Chondrocyte (in vitro differentiated cells): Measurements from ENCODE around the gene CBX6. TPM values are rescaled to one million over a fixed set of nuclear protein-coding genes. Genes with fewer than 3 reads are reported as not detected.
A peak's percentile ranks its signal among the peaks of the same experiment; 100 is the strongest.

Experiments used
- DNase-seq: peaks from one replicate; pipeline ENCODE4 v3.0.0; 2021; ENCODE audit warnings: mixed read lengths, low spot score
- H3K27ac Mint-ChIP-seq: one replicate; pipeline ENCODE4 v1.8.0; 2021; ENCODE audit warnings: mild to moderate bottlenecking, moderate library complexity, mixed read lengths; ENCODE audit not compliant: unreplicated experiment
- H3K27me3 Mint-ChIP-seq: 2 replicates; pipeline ENCODE4 v1.8.0; 2021; ENCODE audit warnings: low read depth, mixed read lengths
- H3K36me3 Mint-ChIP-seq: 2 replicates; pipeline ENCODE4 v1.8.0; 2021; ENCODE audit warnings: low read depth, mixed read lengths
- H3K4me1 Mint-ChIP-seq: 2 replicates; pipeline ENCODE4 v1.8.0; 2021; ENCODE audit warnings: low read depth, mild to moderate bottlenecking, mixed read lengths
- H3K4me3 Mint-ChIP-seq: one replicate; pipeline ENCODE4 v1.8.0; 2021; ENCODE audit warnings: mild to moderate bottlenecking, moderate library complexity, mixed read lengths; ENCODE audit not compliant: unreplicated experiment
- H3K9me3 Mint-ChIP-seq: 2 replicates; pipeline ENCODE4 v1.8.0; 2021; ENCODE audit warnings: low read depth, mixed read lengths
- long read RNA-seq: library from polyadenylated mRNA; stranded (forward); transcript quantifications from one replicate; pipeline ENCODE4 v2.0.0, GENCODE V29; 2021
- total RNA-seq: library from RNA; stranded (reverse); gene quantifications from 3 replicates; pipeline ENCODE4 v1.2.1, GENCODE V29; 2021
- TF ChIP-seq, protein P1 (sequence below): fragments of 200-600 bp; sonication (generic); IDR thresholded peaks from 2 replicates; pipeline ENCODE4 v1.5.0; 2021; ENCODE audit warnings: antibody characterized with exemption, mild to moderate bottlenecking, moderate library complexity

The CBX6 gene
- total RNA-seq = 80.1 to 110 TPM (median 82.9 TPM) in 3 replicates
- long read RNA-seq, full-length matches to known transcripts = 36 of 61 reads
- long read RNA-seq, partial matches to known transcripts = 1 of 61 reads
- long read RNA-seq, other reads (novel, unspliced or antisense) = 24 of 61 reads

DNA sequence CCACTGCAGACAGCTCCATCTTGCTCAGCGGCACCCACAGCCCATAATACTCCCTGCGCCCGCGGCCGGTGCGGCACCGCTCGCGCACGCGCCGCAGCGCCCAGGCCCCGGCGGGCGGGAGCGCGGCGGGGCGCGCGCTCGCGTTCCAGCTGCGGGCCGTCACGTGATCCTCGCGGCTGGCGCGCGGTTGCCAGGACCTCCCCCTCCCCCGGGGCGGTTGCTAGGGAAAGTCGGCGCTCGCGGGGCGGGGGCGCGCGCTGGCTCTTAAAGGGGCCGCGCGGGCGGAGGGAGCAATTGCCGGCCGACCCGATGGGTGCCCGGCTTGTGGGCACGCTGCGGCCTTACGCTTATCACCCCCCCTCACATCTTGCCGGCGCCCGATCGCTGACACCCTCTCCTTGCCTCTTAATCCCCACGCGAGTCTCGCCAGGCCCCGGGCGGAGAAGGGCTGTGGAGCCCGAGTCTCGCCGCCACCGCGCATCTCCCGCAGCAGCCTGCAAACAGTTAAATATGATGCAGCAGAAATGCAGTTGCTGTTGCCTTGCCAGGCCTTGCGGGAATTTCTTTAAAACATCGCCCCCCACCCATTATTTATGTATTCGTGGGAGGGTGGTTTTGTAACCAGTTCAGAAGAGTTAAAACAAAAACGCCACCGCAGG lies at the start of gene CBX6:
Gene CBX6 (minus strand): TSS at position 45 of the 659 bp plus-strand sequence. CDS start 26 bp downstream, at position 19.
- Mint-ChIP-seq H3K4me1 (peaks cover 29% of the 10 kb centered on the region), H3K9me3 (no peaks in the 10 kb centered on the region), H3K36me3 (no peaks in the 10 kb centered on the region), H3K27ac (peak within 1 kb of the TSS; percentile 98), H3K4me3 (peak within 1 kb of the TSS; percentile 89), H3K27me3 (peaks cover 2% of the 10 kb centered on the region)
- TF ChIP-seq, protein P1, sequence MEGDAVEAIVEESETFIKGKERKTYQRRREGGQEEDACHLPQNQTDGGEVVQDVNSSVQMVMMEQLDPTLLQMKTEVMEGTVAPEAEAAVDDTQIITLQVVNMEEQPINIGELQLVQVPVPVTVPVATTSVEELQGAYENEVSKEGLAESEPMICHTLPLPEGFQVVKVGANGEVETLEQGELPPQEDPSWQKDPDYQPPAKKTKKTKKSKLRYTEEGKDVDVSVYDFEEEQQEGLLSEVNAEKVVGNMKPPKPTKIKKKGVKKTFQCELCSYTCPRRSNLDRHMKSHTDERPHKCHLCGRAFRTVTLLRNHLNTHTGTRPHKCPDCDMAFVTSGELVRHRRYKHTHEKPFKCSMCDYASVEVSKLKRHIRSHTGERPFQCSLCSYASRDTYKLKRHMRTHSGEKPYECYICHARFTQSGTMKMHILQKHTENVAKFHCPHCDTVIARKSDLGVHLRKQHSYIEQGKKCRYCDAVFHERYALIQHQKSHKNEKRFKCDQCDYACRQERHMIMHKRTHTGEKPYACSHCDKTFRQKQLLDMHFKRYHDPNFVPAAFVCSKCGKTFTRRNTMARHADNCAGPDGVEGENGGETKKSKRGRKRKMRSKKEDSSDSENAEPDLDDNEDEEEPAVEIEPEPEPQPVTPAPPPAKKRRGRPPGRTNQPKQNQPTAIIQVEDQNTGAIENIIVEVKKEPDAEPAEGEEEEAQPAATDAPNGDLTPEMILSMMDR = no peak
- DNase-seq = peak; percentile 97

DNA sequence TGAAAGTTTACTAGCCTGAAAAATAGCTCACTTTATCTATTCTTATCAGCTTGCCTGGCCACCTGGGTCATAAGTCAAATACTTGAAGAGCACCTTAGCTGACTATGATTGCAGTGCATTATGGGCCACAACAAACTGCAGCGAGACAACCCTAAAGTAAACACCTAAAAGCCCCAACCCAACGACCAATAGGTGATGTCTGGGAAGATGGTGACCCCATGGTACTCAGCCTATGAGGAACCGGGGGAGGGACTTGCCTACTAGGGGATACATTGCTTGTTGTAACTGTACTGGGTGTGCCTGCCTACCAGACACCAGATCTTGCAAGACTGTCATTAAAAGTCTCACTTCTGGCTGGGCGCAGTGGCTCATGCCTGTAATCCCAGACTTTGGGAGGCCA lies 49.8 kb upstream of the CBX6 start:
- no peaks in the 10 kb centered on the region for H3K9me3 Mint-ChIP-seq
- DNase-seq = no peak
- H3K27ac Mint-ChIP-seq = no peak overlapping the region
- H3K36me3 Mint-ChIP-seq = no peaks in the 10 kb centered on the region
- TF ChIP-seq, protein P1 = no peak
- H3K27me3 Mint-ChIP-seq = peaks cover 24% of the 10 kb centered on the region
- H3K4me3 Mint-ChIP-seq = no peak overlapping the region
- peaks cover 25% of the 10 kb centered on the region for H3K4me1 Mint-ChIP-seq

DNA sequence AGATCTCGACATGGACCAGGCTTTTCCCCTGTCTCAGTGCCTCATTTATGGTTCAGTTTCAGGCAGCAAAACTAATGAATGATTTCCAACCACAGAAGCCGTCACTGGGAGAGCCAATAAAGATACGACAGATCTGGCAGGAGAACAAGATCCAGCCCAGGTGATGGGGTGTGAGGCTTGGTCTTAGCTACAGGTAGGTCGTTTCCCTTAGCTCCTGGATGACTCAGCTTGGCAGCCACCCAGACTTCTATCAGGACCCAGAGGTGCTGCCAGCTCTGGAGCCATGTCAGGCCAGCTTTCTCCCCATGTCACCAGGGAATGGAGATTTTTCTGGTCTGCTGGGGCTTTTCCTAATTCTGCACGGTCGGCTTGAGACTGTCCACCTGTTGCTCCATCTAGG lies 49.1 kb upstream of the CBX6 start:
- no peak for DNase-seq
- Mint-ChIP-seq H3K4me1 (peaks cover 25% of the 10 kb centered on the region), H3K4me3 (no peak overlapping the region), H3K27me3 (peaks cover 31% of the 10 kb centered on the region), H3K9me3 (no peaks in the 10 kb centered on the region), H3K36me3 (no peaks in the 10 kb centered on the region), H3K27ac (no peak overlapping the region)
- TF ChIP-seq, protein P1 = no peak

DNA sequence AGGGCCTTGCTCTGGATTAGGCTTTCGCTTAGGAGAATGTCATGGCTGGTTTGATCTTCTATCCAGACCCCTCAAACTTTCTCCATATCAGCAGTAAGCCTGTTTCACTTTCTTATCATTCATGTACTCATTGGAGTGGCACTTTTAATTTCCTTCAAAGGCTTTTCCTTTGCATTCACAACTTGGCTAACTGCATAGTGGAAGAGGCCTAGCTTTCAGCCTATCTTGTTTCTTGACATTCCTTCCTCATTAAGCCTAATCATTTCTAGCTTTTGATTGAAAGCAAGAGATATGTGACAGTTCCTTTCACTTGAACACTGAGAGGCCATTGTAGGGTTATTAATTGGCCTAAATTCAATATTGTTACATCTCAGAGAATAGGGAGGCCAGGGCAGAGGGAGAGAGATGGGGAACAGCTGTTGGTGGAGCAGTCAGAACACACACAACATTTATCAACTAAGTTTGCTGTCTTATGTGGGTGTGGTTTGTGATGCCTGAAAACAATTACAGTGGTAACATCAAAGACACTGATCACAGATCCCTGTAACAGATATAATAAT lies 47.7 kb upstream of the CBX6 start:
- Mint-ChIP-seq H3K4me1 (peaks cover 13% of the 10 kb centered on the region), H3K27ac (no peak overlapping the region), H3K27me3 (peaks cover 38% of the 10 kb centered on the region), H3K4me3 (no peak overlapping the region), H3K36me3 (no peaks in the 10 kb centered on the region), H3K9me3 (no peaks in the 10 kb centered on the region)
- DNase-seq = no peak
- TF ChIP-seq, protein P1 = no peak

DNA sequence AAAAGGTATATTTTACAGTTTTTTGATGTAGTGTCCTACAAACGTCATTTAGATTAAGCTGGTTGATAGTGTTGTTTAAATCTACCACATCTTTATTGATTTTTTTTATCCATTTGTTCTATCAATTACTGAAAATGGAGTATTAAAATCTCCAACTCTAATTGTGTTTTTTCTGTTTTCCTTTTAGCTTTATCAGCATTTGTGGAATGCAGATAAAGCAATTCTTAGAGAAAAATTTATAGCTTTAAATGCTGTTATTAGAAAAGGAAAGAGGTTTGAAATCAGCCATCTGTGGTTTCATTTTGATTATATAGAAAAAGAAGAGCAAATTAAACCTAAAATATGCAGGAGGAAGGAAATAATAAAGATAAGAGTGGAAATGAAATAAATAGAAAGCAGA lies 39.4 kb upstream of the CBX6 start:
- Mint-ChIP-seq H3K27ac (no peak overlapping the region), H3K36me3 (peaks cover 2% of the 10 kb centered on the region), H3K27me3 (peaks cover 46% of the 10 kb centered on the region), H3K4me3 (no peak overlapping the region), H3K4me1 (no peaks in the 10 kb centered on the region), H3K9me3 (no peaks in the 10 kb centered on the region)
- TF ChIP-seq, protein P1 = no peak
- no peak for DNase-seq
